Left cardiac atrium (tissue), 4 donors: Measurements from ENCODE around the gene HM13. TPM values are rescaled to one million over a fixed set of nuclear protein-coding genes. Genes with fewer than 3 reads are reported as not detected.
"Not testable (repeated sequence)": the region's sequence is repeated elsewhere in the genome, so short reads cannot be mapped to it uniquely, and the experiment has no call there.

Source experiments
- ATAC-seq, 2 donors: fragments of 200-7000 bp; cut with Tn5 transposase; one replicate each; pipeline ENCODE4 v1.9.1; 2020; ENCODE audit warnings: mild to moderate bottlenecking in 2 of 2, moderate library complexity in 2 of 2
- DNase-seq: peaks from one replicate; pipeline ENCODE4 v3.0.0-alpha.2; 2020
- intact Hi-C, 2 donors: fragments of 100-400 bp; cut with DNase I; formaldehyde crosslinking; loops; one replicate each; pipeline versions ENCODE4 v1.14.1 to v1.15.1; 2022 to 2023
- total RNA-seq, 2 donors: library from RNA; stranded (reverse); fragmentation: NEBNext Ultra II Directional; extraction: Animal tissue kit (Norgen Biotek cat#: 25700); gene quantifications; one replicate each; pipeline ENCODE4 v1.2.1, GENCODE V29; 2021
- donor health status: DM: no; HTN: yes; CAD: no.
- donor health status: DM: no; HTN: yes; CAD: no; lungs with severe emphysema.
- donor health status: DM: yes; HTN: yes; CAD: no.
- donor health status: Dilated cardiomyopathy.

HM13 gene
- total RNA-seq, 2 donors from 2014 or later: 64.9 to 88.9 TPM

- no peak for DNase-seq
- intact Hi-C loops: no loop called here
- ATAC-seq: no peak
These were observed 82.7 kb downstream of the HM13 start for GRCh38 chr20:31596831-31597480.

DNA sequence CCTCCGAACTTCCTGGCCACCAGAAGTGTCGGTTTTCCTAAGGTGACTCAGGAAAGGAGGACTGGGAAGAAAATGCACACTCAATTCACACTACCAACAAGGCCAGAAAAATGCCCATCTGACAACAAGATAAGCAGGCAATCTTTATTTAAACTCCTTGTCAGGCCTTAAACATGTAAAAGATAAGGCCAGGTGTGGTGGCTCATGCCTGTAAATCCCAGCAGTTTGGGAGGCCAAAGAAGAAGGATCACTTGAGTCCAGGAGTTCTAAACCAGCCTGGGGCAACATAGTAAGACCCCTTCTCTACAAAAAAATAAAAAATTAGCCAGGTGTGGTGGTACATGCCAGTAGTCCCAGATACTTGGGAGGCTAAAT lies 83.2 kb downstream of the HM13 start:
- no peak for DNase-seq
- intact Hi-C loops: no loop called here
- no peak for ATAC-seq

- no peak for DNase-seq
- intact Hi-C loops: no loop called here
- ATAC-seq: no peak
These were observed 88.2 kb downstream of the HM13 start for GRCh38 chr20:31602431-31602778.

- DNase-seq: no peak
- ATAC-seq: no peak
- intact Hi-C loops: no loop called here
These were observed 88.7 kb downstream of the HM13 start for GRCh38 chr20:31602779-31603441.

DNA sequence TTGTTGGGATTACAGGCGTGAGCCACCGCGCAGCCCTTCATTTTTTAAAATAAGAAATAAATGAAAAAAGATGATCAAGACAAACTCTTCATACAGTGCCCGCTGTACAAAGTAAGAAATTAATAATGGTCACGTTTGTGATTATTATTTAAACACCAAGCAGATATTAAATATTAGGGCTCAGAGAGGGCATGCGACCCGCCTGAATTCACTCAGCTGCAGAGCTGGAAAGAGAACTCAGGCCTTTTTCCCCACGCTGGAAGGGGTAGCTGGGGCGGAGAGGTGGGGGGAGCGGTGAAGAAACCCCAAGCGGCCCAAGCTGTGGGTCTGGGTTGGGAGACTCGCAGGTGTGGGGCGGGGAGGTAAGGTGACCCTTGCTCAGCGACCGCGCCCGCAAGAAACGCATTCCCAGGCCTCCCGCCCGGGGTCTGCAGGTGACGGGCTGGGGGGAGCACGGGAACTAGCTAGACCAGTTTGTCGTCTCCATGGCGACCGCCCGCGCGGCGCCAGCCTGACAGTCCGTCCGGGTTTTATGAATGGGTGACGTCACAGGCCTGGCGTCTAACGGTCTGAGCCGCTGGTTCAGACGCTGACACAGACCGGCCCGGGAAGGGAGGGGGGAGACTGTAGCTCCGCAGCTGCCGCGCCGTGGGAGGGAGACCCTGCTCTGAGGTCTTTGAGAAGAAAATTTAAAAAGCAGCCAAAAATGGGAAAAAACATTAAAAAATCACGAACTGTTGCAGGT lies 89.8 kb downstream of the HM13 start:
- intact Hi-C loops: loop anchor here in 1 of 2 donors (2.0 kb wide), 1 partner anchor 31 kb away; no protein-coding TSS in a partner anchor

GRCh38 chr20:31604567-31605030 lies 90.4 kb downstream of the HM13 start:
- intact Hi-C loops: loop anchor here in 1 of 2 donors (2.0 kb wide), 1 partner anchor 32 kb away; no protein-coding TSS in a partner anchor
- peak in 1 of 2 donors; percentile 2 for ATAC-seq
- no peak for DNase-seq

More for the DNA sequence above, 89.8 kb downstream of the HM13 start:
- ATAC-seq (peak; percentile 82 to 84), DNase-seq (peak; percentile 99)

DNA sequence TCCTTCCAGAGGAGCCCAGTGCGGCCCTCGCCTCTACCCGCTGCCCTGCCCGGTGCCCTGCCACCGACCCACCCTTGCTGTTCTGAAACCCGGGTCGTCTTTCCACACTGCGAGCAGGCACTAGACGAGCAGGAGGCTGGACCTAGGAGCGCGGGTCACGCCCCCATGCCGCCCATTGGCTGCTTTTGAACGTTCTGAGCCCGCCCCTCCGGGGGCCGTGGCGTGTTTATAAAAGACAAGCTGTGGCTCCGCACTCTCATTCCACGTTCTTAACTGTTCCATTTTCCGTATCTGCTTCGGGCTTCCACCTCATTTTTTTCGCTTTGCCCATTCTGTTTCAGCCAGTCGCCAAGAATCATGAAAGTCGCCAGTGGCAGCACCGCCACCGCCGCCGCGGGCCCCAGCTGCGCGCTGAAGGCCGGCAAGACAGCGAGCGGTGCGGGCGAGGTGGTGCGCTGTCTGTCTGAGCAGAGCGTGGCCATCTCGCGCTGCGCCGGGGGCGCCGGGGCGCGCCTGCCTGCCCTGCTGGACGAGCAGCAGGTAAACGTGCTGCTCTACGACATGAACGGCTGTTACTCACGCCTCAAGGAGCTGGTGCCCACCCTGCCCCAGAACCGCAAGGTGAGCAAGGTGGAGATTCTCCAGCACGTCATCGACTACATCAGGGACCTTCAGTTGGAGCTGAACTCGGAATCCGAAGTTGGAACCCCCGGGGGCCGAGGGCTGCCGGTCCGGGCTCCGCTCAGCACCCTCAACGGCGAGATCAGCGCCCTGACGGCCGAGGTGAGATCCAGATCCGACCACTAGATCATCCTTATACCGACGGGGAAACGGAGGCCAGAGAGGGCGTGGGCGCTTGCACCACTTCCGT lies 91.0 kb downstream of the HM13 start, which contains the start of gene ID1:
Gene ID1, plus strand, starts transcription at position 259 of the 871 bp plus-strand sequence. Its CDS starts 99 bp downstream, at position 358.
- DNase-seq (peak; percentile 98), ATAC-seq (peak; percentile 89 to 92)
- intact Hi-C loops: loop anchor here in 1 of 2 donors (2.0 kb wide), 1 partner anchor 32 kb away; no protein-coding TSS in a partner anchor

GRCh38 chr20:31605902-31606803 lies 91.9 kb downstream of the HM13 start:
- DNase-seq: peak; percentile 47
- intact Hi-C loops: loop anchor here in 1 of 2 donors (2.0 kb wide), 1 partner anchor 33 kb away; no protein-coding TSS in a partner anchor
- no peak for ATAC-seq

- peak in 1 of 2 donors; percentile 2 for ATAC-seq
- intact Hi-C loops: no loop called here
- peak; percentile 52 for DNase-seq
These were observed 92.8 kb downstream of the HM13 start for GRCh38 chr20:31606804-31607639.

DNA sequence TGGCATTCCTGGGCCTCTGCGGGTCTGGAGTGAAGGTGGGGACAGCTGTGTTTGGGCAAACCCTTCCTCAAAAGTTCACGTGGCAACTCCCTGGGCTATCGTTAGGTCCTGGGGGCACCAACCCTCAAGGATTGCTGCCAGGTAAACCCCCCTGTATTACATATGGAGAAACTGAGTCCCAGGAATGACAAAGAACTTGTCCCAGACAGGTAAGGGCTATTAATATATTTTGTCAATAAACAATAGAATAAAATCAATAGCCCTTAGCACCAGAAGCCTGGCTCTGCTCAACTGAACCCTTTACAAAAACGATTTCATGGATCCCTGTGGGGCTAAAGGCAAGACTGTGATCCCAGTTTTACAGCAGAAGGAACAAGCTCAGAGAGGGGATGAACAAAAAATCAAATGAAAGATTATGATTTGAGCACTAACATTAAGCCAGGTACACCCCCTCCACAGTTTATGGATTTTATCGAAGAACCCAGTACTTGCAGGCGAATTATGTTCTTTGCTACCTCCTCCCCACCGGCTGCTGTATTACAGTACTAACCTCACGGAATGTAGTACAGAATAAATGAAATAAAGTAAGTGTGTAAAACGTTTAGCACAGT lies 93.5 kb downstream of the HM13 start:
- DNase-seq (peak; percentile 48), ATAC-seq (no peak)
- intact Hi-C loops: no loop called here

DNA sequence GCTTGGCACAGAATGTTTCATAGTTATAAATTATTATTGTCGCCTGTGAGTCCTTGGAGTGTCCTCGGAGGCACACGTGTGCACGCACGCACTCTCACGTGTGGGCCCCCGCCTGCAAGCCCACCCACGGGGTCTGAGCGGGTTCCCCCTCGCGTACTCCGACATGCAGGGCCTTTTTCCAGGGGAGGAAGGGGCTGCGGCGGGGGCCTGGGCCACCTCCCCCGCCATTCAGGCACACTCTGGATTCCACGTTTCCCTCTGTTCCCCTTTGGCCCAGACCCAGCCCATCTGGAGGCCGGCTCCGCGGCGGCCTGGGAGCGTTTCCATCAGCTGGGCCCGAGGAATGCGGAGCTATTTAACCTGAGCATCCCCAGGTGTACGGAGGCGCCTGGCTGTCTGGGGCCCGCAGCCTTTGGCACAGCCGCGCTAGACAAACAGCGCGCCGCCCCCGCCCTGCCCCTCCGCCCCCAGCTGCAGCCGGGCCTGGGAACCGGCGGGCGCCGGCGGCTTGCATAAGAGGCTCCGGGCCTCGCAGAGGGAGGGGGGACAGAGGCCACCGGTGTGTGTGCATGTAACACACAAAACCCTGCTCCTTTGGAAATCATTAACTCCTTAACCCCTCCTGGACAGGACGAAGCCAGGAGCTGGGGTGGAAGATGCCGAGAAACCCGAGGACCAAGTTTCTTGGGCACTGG lies 94.2 kb downstream of the HM13 start:
- DNase-seq (peak; percentile 88), ATAC-seq (peak; percentile 9 to 14)
- intact Hi-C loops: no loop called here

GRCh38 chr20:31612271-31612640 lies 98.0 kb downstream of the HM13 start:
- intact Hi-C loops: loop anchor here (2.0 kb wide), 3 partner anchors 41 to 55 kb away; no protein-coding TSS in a partner anchor
- DNase-seq, ATAC-seq: not testable (repeated sequence)

- ATAC-seq (no peak), DNase-seq (no peak)
- intact Hi-C loops: no loop called here
These were observed 101.2 kb downstream of the HM13 start for GRCh38 chr20:31615416-31615815.

DNA sequence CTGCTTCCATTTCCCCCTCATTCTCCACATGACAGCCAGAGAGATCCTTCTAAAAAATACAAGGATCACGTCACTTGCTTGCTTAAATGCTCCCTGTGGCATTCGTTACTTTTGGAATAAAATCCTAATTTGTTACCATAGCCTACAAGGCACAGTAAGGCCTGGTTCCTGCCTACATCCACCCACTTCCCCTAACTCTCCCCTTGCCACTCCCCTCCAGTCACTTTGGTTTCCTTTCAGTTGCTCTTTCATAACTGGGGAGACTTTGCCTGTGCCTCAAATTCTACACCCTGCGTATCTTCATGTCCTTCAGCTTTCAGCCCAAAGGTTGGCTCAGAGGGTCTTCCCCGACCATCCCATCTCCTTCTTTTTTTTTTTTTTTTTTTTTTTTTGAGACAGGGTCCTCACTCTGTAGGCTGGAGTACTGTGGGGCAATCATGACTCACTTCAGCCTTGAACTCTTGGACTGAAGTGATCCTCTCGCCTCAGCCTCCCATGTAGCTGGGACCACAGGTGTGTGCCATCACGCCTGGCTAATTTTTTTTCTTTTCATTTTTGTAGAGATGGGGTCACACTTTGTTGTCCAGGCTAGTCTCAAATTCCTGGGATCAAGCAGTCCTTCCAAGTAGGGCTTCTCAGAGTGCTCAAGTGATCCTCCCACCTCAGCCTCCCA lies 103.3 kb downstream of the HM13 start:
- intact Hi-C loops: no loop called here
- no peak for DNase-seq

More for the DNA sequence above, 103.3 kb downstream of the HM13 start:
- no peak for ATAC-seq
